CD4-positive, alpha-beta T cell treated with Interleukin-15 for 1 hour (primary cell): ENCODE measurements around the gene FN1.
"Not testable (repeated sequence)": the region's sequence is repeated elsewhere in the genome, so short reads cannot be mapped to it uniquely, and the experiment has no call there.

Source experiments
- DNase-seq: peaks from one replicate; pipeline ENCODE4 v3.0.0-alpha.2; 2020

The FN1 gene

DNA sequence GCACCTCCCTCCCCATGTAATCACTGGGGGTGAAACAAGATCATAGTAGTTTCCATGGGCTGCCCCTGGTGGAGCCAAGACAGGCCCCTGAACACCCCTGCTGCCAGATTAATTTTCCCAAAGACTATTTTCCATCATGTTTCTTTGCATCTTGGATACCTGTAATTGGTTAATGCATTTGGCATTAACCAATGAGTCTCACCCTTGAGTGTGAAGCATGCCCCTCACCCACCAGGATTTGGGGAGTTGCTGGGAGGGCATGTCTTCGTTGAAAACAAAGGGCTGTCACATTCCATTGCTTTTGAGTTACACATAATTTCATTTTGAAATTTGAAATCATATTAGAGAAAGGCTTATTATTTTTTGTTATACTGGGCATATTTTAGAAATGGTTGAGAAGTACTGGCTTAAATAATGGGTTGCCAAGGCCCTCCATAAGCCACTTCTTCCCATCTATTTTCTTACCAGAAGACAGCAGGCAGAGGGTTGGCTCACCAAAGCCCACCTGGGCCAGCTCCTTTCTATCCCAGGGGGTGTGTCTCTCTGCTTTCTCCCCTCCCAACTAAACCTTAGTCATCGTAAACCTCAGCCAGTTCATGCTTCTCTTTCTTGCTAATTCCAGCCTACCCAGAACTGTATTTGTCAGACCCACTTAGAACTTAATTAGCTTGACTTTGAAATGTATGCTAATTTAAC lies 72.3 kb downstream of the FN1 start:
- DNase-seq: no peak

DNA sequence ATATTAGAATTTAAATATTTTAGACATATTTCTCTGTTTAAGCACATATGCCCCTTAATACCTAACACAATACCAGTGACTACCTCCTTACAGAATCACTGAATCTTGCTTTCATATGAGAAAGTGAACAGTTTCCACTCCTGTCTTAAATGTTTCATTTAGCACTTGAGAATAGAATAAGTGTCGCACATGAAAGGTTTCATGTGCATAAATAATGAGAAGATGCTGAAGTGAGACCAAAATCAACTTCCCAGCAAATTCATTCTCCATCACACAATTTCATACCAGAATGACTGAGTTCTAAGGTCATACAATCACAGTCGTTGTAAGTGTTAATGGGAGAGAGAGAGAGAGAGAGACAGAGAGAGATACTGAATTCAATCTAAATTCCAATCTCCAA lies 72.8 kb downstream of the FN1 start:
- no peak for DNase-seq

DNA sequence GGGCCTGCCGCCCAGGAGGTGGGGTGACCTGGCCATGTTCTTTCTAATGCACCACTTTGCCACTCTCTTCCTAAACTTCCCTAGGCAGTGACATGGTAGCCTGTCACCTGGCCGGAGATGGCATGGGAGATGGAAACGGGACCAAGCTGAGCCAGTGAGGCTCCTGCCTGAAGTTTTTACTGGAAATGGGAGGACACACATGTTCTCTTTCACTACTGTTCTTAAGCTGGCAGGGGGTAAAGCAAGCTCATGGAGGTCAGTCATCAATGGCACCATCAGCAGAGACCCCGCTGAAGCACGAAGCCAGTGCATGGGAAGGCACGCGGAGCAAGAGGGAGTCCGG lies 73.3 kb downstream of the FN1 start:
- no peak for DNase-seq

DNA sequence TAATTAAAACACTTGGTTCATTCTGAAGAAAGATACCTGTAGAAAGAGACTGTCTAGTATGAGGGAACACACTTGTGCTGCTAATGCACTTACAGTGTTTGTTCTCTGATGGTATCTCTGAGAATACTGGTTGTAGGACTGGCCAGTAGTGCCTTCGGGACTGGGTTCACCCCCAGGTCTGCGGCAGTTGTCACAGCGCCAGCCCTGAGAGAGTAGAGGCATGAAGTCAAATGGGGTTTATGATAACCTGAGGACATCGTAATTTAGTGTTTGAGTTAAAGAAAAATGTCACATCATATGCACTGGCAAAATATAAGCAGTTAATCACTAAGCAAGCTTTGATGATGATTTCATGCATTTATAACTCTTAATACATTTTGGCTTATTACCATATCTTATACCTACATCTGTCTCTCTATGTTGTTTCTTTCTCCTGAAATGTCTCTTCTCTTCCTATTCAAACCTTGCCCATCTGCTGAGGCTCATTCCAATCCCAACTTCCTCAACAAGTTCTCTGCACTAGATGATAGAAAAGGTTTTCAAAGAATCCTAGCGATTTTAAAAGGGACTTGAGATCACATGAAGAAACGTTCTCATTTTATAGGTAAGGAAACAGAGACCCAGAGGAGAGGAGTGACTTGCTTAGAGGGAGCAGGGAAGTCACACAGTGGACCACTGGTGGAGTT lies 73.8 kb downstream of the FN1 start:
- no peak for DNase-seq

DNA sequence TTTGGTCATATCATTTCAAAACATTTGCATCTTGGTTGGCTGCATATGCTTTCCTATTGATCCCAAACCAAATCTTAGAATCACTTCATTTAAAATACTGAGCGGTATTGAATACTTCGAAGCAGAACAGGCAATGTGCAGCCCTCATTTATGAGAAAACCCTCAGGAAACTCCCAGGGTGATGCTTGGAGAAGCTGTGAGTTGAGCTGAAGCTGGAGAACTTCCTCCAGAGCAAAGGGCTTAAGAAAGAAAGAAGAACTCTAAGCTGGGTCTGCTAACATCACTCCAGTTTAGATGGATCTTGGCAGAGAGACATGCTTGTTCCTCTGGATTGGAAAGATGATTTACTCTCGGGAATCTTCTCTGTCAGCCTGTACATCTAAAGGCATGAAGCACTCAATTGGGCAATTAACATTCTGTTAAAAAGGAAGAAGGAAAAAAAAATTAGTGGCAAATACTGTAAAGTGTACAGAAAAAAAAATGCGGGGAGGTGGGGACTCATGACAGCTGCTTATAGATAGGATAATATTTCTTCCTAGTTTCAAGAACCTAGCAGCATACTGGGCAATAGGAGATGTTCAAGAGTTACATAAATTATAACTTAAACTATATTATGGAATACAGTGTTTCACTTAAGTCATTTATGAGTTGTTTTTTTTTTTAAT lies 74.5 kb downstream of the FN1 start:
- DNase-seq: no peak

DNA sequence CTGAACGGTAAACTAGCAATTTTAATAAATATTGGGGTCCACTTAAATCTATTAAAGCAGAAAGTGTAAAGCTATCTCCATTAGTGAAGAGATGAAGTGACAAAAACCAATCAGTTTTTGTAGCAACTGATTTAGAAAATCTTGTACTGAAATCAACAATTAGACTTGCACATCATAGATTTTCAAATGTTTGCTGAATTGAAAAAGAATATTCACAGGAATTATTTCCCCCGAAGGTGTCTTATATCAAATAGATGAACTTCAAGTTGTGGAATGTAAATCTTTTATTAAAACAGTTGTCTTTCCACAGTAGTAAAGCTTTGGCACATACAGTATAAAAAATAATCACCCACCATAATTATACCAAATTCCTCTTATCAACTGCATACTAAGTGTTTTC lies 75.3 kb downstream of the FN1 start:
- DNase-seq: no peak

DNA sequence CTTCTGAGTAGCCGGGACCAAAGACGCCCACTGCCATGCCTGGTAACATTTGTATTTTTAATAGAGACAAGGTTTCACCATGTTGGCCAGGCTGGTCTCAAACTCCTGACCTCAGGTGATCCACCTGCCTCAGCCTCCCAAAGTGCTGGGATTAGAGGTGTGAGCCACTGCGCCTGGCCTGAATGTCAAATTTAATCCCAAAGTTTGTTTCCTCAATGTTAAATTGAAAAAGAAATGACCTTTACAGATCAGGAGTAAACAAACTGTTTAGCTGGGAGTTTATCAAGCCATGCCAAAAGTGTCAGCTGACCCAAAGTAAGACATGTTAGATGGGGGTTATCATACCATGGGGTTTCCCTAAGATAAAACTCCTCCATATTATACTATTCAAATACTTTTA lies 75.8 kb downstream of the FN1 start:
- DNase-seq: not testable (repeated sequence)

DNA sequence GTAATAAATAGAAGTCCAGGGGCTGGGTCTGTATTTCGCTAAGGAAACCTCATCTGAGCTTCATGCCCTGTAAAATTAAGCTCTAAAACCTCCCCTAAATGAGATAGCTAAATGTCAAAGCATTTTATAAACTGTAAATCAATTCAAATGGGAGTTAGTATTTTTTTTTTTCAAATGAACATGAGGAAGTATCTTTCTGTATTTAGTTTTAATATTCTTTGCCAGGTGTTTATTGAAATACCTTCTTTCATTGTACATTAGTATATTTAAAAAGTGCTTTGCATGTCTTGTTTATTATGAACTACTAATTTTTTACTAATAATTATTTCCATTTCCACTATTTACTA lies 76.3 kb downstream of the FN1 start:
- no peak for DNase-seq

DNA sequence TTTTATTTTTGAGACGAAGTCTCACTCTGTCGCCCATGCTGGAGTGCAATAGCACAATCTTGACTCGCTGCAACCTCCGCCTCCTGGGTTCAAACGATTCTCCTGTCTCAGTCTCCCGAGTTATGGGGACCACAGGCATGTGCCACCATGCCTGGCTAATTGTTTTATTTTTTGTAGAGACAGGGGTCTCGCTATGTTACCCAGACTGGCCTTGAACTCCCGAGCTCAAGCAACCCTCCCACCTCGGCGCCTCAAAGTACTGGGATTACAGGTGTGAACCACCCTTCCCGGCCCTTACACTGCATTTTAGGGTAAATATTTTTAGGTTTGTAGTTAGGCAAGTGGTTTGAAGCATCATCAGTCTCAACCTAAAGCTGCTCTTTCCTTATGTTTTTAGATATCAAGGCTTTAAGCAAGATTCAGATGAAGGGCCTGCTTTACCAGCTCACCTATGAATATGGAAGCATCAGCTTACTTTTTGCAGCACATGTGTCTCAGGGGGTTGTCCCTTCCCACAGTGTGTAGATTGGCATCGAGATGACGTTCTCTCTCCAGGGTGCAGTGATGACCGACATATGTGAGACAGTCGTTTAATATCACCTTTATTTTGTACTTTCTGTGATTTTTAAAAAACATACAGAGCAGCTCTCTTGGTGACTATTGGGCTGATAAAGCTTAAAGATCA lies 76.8 kb downstream of the FN1 start:
- no peak for DNase-seq

DNA sequence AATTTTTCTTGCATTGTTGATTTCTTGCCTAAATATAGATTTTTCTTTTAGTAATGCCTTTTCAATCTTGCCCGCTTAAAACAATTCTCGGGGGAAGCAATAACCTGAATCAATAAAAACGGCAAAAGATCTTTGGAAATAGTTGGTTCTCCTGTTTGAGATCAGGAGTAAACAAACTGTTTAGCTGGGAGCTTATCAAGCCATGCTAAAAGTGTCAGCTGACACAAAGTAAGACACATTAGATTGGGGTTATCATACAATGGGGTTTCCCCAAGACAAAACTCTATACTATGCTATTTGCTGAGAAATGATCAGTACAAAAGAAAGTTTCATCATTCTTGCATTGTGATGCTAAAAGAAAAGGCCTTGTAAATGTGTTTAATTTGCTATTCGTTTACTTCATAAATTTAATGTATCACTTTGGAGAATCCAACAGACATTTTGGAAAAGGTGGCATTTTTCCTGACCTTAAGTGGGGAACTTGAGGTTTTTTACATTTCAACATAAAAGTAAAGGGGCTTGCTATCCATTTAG lies 77.5 kb downstream of the FN1 start:
- no peak for DNase-seq

DNA sequence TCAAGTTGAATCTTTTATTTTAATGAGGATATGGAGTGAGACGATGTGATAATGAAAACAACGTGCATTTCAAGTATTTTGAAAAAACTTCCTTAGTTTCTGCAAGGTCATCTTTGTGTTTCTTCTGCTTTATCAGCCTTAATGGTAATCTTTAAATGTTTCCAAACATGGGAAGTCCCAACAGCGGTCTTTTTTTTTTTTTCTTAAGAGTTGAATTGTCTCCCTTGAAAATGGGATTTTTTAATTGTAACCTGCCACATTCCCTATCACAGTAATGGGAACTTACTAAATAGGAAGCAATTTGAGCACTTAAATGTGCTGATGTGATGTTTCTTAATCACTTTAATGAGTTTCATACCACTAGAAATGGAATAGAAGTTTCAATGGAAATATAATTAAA lies 78.2 kb downstream of the FN1 start:
- DNase-seq: no peak

DNA sequence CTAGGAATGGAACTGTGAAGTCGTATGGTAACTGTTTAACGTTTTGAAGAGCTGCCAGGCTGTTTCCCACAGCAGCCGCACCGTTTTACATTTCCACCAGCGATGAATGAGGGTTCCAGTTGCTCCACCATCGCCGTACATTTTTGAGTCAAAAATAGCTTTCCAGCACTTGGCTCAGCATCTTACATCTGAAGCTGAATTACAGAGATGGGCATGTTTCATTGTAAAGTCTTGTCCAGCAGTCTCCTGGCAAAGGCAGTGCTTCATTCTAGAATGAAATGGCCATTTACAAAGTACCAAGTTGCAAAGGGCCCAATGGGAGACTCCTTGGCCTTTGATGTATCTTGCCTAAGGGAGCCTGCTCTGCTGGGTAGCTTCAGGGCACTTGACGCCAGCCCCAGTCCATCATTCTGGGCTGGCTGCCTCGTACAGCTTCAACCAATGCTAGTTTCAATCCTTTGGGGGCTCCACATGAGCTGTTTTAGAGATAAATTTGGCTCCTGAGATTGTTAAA lies 78.9 kb downstream of the FN1 start:
- no peak for DNase-seq

DNA sequence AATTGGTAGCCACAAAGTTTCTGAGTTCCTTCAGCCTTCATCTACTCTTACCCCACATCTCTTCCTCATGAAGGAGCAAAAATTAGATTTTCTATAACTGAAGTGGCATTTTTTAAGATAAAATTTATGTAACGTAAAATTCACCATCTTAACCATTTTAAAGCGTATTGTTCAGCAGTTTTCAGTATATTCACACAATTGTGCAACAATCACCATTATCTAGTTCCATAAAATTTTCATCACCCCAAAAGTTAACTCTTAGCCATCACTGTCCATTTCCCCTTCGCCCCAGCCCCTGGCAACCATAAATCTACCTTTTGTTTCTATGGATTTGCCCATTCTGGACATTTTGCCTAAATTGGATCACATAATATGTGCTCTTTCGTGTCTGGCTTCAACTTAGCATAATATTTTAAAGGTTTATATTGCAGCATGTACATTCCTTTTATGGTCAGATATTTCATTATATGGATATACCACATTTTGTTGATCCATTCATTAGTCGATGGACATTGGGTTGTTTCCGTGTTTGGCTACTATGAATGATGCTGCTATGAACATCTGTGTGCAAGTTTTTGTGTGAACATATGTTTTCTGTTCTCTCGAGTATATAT lies 79.4 kb downstream of the FN1 start:
- no peak for DNase-seq

DNA sequence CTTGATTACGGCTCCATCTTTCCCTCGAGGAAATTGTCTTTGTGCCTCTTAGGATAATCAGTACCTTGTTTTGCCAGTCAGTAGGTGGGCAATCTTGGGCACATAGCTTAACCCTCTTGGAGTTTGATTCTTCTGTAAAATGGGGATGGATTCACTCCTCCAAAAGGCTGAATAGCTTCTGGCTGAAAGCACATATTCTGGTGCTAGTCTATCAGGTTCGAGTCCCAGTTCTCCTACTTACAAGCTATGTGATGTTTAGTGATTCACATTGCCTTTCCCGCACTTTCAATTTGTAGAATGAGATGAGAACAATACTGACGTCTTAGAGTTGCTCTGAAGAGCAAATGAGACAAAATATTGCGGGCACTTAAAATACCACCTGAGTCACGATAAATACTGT lies 80.1 kb downstream of the FN1 start:
- DNase-seq: no peak

DNA sequence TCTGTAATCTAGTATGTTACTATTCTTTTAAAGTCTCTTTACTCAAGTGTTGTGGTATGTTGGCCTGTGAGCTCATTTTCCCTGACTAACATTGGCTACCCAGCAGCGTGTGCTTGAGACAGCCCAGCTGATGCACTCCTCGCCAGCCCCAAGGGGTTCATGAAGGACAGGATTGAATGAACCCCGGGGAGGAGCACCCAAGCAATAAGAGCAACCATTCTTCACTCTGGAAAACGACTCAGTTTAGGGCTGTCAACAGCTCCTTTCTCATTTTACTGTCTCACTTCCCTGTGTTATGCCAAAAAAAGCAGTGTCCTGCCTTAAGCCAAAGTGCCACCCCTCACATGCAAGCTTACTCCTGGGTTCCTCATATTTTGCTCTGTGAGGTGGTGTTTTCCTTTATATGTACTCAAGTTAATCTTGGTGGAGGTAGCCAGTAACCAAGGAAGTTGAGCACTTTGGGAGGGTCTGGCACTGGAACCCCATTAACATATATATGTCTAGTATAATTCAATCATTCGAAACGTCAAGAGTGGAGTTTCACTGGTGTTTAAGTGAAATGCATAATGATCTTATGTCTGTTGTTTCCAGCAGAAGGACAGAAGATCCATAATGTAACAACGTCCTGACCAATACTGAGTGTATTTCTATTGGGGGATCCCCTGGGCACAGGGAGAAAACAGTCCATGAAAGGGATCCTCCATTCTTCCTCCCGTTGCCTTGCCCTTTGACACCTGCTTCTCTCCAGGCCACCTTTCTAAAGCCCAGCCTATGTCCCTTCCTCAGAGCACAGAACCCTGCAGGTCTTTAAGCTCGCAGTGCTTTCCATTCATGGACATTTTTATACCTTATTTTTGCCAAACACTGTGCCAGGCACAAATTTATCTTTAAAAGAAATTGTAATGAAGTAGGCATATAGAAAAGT lies 80.8 kb downstream of the FN1 start:
- no peak for DNase-seq

DNA sequence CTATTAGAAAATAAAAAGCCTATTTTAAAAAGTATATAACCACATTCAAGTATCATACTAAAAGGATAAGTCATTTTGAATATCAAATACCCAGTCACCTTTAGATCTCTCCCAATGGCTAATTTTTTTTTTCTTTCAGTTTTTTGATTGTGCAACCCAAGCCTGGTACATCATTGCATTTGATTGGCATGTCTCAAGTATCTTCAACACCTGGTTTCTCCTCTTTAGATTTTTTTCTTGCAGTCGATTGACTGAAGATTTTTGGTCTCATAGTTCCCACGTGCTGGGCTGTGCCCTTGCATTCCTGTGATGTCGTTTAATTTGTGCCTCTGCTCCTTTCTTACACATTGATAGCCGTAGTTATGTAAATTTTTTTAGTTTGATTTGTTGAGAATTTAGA lies 83.3 kb downstream of the FN1 start:
- DNase-seq: no peak

DNA sequence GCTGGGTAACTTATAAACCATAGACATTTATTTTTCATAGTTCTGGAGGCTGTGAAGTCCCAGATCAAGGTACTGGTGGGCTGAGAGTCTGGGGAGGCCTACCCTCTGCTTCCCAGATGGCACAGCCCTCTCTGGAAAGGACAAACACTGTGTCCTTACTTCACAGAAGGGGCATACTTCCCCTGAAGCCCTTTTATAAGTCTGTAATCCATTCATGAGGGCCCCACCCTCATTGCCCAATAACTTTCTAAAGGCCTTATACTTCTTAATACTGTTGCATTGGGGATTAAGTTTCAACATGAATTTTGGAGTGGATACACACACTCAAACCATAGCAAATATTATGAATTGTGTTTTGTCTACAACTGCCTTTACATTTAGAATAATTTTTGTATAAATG lies 88.0 kb downstream of the FN1 start:
- DNase-seq: no peak

DNA sequence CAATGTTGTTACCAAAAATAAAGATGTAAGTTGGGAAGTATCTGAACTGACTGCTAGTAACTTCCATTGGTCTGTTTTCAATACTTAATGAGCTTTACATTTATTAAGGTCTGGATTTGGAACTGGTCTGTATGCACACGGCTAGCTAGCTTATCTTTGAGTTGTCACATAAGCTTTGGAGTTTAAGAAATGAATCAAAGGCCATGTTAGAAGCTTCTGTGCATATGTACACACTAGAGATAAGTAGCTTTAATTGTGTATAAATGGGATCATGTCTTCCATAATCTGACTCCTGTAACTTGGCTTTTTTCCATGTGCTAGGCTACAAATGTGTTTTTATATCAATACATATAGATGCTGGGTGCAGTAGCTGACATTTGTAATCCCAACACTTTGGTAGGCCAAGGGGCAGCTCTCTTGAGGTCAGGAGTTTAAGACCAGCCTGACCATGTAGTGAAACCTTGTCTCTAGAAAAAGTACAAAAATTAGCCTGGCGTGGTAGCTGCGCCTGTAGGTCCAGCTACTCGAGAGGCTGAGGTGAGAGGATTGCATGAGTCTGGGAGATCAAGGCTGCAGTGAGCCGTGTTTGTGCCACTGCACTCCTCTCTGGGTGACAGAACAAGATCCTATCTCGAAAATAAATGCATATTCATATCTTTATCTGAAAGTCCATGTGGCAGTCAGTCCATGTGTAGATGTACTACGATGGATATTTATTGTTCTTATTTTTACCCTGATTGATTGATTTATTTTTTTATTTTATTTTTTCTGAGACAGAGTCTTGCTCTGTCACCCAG lies 96.8 kb downstream of the FN1 start:
- no peak for DNase-seq

DNA sequence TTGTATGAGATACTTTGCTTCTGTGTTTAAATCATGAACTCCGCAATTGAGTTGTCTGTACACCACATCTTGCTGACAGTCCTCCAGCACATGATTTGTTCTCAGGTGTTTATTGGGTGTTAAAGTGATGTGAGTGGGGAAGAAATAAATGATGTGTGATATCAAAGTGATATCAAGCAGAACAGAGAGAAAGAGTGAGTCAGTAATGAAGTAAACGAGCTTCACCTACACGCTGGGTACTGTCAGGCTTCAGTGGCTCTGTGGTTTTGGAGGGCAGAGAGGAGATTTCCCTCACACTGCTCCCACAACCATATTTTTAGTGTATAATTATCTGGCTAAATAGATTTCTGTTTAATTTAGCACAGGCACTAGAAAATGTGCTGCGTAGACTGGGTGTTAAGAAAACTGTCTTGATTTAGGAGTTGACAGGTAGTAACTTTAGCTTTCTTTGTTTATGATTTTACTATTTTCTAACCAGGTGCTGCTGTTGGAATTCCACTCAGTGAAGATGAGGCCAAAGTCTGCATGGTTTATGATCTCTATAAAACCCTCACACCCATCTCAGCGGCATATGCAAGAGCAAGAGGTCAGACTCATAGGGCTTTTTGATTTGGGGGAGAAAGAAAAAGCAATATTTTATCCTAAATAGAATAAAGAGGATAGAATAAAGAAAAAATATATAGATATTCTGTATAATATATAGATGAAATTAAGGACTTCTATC lies 102.8 kb downstream of the FN1 start:
- DNase-seq: no peak

DNA sequence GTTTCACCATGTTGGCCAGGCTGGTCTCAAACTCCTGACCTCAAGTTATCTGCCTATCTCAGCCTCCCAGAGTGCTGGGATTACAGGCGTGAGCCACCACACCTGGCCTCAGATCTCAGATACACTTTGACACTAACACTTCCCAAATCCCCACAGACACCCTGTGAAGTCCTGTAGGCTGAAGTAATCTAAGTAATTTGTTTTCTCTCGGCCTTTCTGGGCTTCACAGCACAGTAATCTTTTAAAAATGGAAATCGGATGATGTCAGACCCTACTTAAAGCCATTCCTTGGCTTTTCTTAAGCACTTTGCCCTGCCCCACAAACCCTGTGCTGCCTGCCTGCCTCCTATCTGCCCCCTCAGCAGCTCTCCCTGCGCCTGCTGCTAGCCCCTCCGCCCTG lies 107.8 kb downstream of the FN1 start:
- DNase-seq: no peak
